Measurements from ENCODE around the gene TUBG1. TPM values are rescaled to one million over a fixed set of nuclear protein-coding genes. Genes with fewer than 3 reads are reported as not detected.

The TUBG1 gene
- total and polyA plus RNA-seq, 9 of the 15 experiments (the other 6 are each of a cell fraction or from before 2014, with no cell fraction given), result 33.1 to 147 (median 66.0) TPM

DNA sequence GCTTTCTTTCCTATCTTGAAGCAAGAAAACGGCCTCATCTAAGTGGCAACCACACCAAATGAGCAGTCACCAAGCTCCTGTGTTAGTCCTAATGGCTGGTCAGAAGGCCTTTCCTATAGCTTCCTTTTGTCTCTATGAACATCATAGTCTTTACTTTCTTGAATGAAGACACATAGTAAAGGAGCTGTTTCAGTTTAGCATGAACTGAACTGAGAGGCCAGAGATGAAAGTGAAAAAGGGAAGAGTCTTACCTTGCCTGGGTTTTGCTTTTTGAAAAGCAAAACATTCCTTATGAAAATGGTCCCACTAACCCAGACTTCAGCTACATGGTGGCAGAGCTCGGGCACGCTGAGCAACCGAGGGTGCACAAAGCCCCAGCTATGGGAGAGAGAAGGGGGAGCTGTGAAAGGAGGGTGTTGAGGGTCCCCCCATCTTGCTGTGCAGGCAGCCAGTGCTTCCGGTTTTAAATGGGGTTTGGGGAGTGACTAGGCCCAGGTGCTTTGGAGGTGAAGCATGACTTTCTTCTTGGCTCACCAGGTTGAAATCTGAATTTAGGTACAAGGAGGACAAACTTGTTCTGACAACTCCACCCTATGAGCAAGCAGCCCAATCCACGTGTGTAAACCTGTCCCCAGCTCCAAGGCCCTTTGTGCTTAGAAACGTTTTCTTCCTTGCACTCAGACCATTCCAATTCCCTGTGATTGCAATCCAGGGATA lies 22.8 kb upstream of the TUBG1 start (continued):
- TF ChIP-seq ETV1 (tag; conservative IDR thresholded peaks at IDR 0.05; ENCODE audit: low read depth) (no peak), FOXA1 (IDR thresholded peaks at IDR 0.05; ENCODE audit: borderline replicate concordance) (no peak)
- TF ChIP-seq, protein P1, sequence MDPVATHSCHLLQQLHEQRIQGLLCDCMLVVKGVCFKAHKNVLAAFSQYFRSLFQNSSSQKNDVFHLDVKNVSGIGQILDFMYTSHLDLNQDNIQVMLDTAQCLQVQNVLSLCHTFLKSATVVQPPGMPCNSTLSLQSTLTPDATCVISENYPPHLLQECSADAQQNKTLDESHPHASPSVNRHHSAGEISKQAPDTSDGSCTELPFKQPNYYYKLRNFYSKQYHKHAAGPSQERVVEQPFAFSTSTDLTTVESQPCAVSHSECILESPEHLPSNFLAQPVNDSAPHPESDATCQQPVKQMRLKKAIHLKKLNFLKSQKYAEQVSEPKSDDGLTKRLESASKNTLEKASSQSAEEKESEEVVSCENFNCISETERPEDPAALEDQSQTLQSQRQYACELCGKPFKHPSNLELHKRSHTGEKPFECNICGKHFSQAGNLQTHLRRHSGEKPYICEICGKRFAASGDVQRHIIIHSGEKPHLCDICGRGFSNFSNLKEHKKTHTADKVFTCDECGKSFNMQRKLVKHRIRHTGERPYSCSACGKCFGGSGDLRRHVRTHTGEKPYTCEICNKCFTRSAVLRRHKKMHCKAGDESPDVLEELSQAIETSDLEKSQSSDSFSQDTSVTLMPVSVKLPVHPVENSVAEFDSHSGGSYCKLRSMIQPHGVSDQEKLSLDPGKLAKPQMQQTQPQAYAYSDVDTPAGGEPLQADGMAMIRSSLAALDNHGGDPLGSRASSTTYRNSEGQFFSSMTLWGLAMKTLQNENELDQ (CRISPR knock-in tag; IDR thresholded peaks at IDR 0.05; ENCODE audit: borderline replicate concordance), result no peak

GRCh38 chr17:42590886-42591285 lies 18.6 kb upstream of the TUBG1 start:
- no peak overlapping the region for H3K27ac ChIP-seq (ENCODE audit: extremely low read depth, low read depth, low read length)
- no TSS peak for BruUV-seq (replicated peaks)
- ATAC-seq, result no peak

More at GRCh38 chr17:42590886-42591285, 18.6 kb upstream of the TUBG1 start:
- intact Hi-C loops (cut with micrococcal nuclease), result no loop called here
- no peak overlapping the region for H3K4me2 ChIP-seq (ENCODE audit: insufficient read depth, low read length)
- H3K4me1 ChIP-seq (replicated peaks in 1 of 2; ENCODE audit: control insufficient read depth in 2 of 2, insufficient read depth in 2 of 2, low read length in 2 of 2), result no peaks in the 10 kb centered on the region; a peak in 1 of 5 replicates
- H3K27me3 ChIP-seq (ENCODE audit: control insufficient read depth in 2 of 2, insufficient read depth in 2 of 2, low read length in 2 of 2), result no peaks in the 10 kb centered on the region
- H2AFZ ChIP-seq (ENCODE audit: low read depth, low read length), result no peak overlapping the region
- no peaks in the 10 kb centered on the region for H4K20me1 ChIP-seq (replicated peaks; ENCODE audit: control insufficient read depth, insufficient read depth, low read length)
- no peaks in the 10 kb centered on the region for H3K9me3 ChIP-seq (replicated peaks; ENCODE audit: control insufficient read depth, insufficient read depth, low read depth, low read length)
- POLR2A ChIA-PET, result interaction anchor here (1.5 to 2.8 kb wide), 2 partner anchors 9 to 12 kb away, joined by 3 to 16 read pairs; partner anchors contain the start of gene PSMC3IP
- in situ Hi-C loops (cut with MboI), result no loop called here
- H3K9me1 ChIP-seq (ENCODE audit: control insufficient read depth, insufficient read depth, low read length), result no peaks in the 10 kb centered on the region
- H3K36me3 ChIP-seq (ENCODE audit: control insufficient read depth, insufficient read depth, low read length), result peaks cover 62% of the 10 kb centered on the region; the same call in 2 of the 3 replicates
- DNase-seq (ENCODE audit: extremely low read depth in 1 of 4, low spot score in 3 of 4) (no peak), FAIRE-seq (no peak)
- 93% methylated on average over 2 of the region's 2 CpGs for WGBS (ENCODE audit: insufficient coverage, low coverage, missing lambda C conversion rate)
- TF ChIP-seq MYNN (IDR thresholded peaks at IDR 0.05), result no peak
- no peak for TF ChIP-seq MYNN (CRISPR knock-in tag; IDR thresholded peaks at IDR 0.05)
- TF ChIP-seq HDGF (IDR thresholded peaks at IDR 0.05), result no peak
- no peak for TF ChIP-seq SMARCA4 (IDR thresholded peaks at IDR 0.05)
- no peak for TF ChIP-seq SMARCE1 (IDR thresholded peaks at IDR 0.05)
- TF ChIP-seq CREB5 (CRISPR knock-in tag; IDR thresholded peaks at IDR 0.05), result no peak
- no peak for TF ChIP-seq HEY1 (CRISPR knock-in tag; IDR thresholded peaks at IDR 0.05; ENCODE audit: borderline replicate concordance)
- no peak for TF ChIP-seq NBN (IDR thresholded peaks at IDR 0.05; ENCODE audit: low read depth)
- TF ChIP-seq ZKSCAN3 (CRISPR knock-in tag; IDR thresholded peaks at IDR 0.05), result no peak
- no peak for TF ChIP-seq HIVEP1 (CRISPR knock-in tag; IDR thresholded peaks at IDR 0.05)
- no peak for TF ChIP-seq ZNF707 (CRISPR knock-in tag; conservative IDR thresholded peaks at IDR 0.05)
- no peak for TF ChIP-seq ZBTB12 (CRISPR knock-in tag; IDR thresholded peaks at IDR 0.05)
- TF ChIP-seq STAT5B (CRISPR knock-in tag; IDR thresholded peaks at IDR 0.05), result no peak
- TF ChIP-seq RBFOX2 (IDR thresholded peaks at IDR 0.05; ENCODE audit: low read depth, low read length), result no peak
- TF ChIP-seq MCM3 (IDR thresholded peaks at IDR 0.05), result no peak
- no peak overlapping the region for H3K4me3 ChIP-seq
- CTCF ChIA-PET (ENCODE audit: low intra/inter-chr PET ratio), result no interaction called here
- no peak overlapping the region for H3K9ac ChIP-seq (ENCODE audit: insufficient read depth in 1 of 2, low read depth in 2 of 2, low read length in 2 of 2)
- H3K79me2 ChIP-seq (ENCODE audit: control insufficient read depth, insufficient read depth, low read length), result peaks cover 5% of the 10 kb centered on the region; the same call in 2 of the 3 replicates
